Peyer's patch (tissue), 4 donors: ENCODE data around the gene ITGAV. TPM values are rescaled to one million over a fixed set of nuclear protein-coding genes. Genes with fewer than 3 reads are reported as not detected.

Experiments
- DNase-seq, 3 donors: peaks; one replicate each; pipeline ENCODE4 v3.0.0-alpha.2; 2017 to 2019
- H3K27ac ChIP-seq, 4 donors: fragments of 200-600 bp; sonication (generic); one replicate each; pipeline ENCODE4 v1.5.1; 2016 to 2019
- H3K27me3 ChIP-seq, 2 donors: fragments of 200-600 bp; sonication (generic); one replicate each; pipeline ENCODE4 v1.5.1; 2019
- H3K36me3 ChIP-seq, 3 donors: fragments of 200-600 bp; sonication (generic); one replicate each; pipeline ENCODE4 v1.5.1; 2016 to 2019
- H3K4me1 ChIP-seq, 4 donors: fragments of 200-600 bp; sonication (generic); one replicate each; pipeline ENCODE4 v1.5.1; 2016 to 2019
- H3K4me3 ChIP-seq, 4 donors: fragments of 200-600 bp; sonication (generic); 1 replicate in 3 of 4; 2 replicates in 1 of 4; pipeline ENCODE4 v1.5.1; 2016 to 2019; ENCODE audit warnings: mild to moderate bottlenecking in 1 of 4
- H3K9me3 ChIP-seq, 4 donors: fragments of 200-600 bp; sonication (generic); one replicate each; pipeline ENCODE4 v1.5.1; 2016 to 2019; ENCODE audit warnings: mild to moderate bottlenecking in 1 of 4
- CTCF ChIP-seq, 6 experiments: fragments of 450-650 bp in 4 of 6; fragments of 200-600 bp in 2 of 6; sonication (generic) in 1 of 6; IDR thresholded peaks; one replicate each; pipeline ENCODE4 v1.5.1; 2017 to 2019; ENCODE audit warnings: antibody characterized with exemption in 6 of 6, mild to moderate bottlenecking in 3 of 6, moderate library complexity in 1 of 6
- POLR2A ChIP-seq, 2 donors: fragments of 450-650 bp; IDR thresholded peaks; one replicate each; pipeline ENCODE4 v1.5.1; 2017; ENCODE audit warnings: antibody characterized with exemption in 2 of 2, mild to moderate bottlenecking in 2 of 2, moderate library complexity in 2 of 2
- total RNA-seq, 4 donors: library from RNA; depleted of rRNA; stranded (reverse); fragments of >200 nt; gene quantifications; one replicate each; pipeline ENCODE4 v1.1.0, GENCODE V29; 2016

The ITGAV gene
- total RNA-seq, 4 donors from 2014 or later: 28.1 to 35.9 (median 31.2) TPM

- no peaks in the 10 kb centered on the region for H3K27me3 ChIP-seq
- no peaks in the 10 kb centered on the region for H3K4me1 ChIP-seq
- H3K36me3 ChIP-seq: peaks cover 0 to 7% (median 0%) of the 10 kb centered on the region in 3 donors
- H3K9me3 ChIP-seq: no peaks in the 10 kb centered on the region
- no peak overlapping the region for H3K4me3 ChIP-seq
- no peak for DNase-seq
- H3K27ac ChIP-seq: no peak overlapping the region
- TF ChIP-seq CTCF (IDR thresholded peaks at IDR 0.05) (no peak), POLR2A (IDR thresholded peaks at IDR 0.05) (no peak)
These were observed 20.9 kb downstream of the ITGAV start for GRCh38 chr2:186610785-186611184.

GRCh38 chr2:186611526-186611925, 21.7 kb downstream of the ITGAV start:
- Histone ChIP-seq H3K27ac (no peak overlapping the region), H3K4me3 (no peak overlapping the region), H3K27me3 (no peaks in the 10 kb centered on the region), H3K36me3 (peaks cover 0 to 3% (median 0%) of the 10 kb centered on the region in 3 donors), H3K9me3 (no peaks in the 10 kb centered on the region), H3K4me1 (no peaks in the 10 kb centered on the region)
- no peak for DNase-seq
- TF ChIP-seq CTCF (IDR thresholded peaks at IDR 0.05) (no peak), POLR2A (IDR thresholded peaks at IDR 0.05) (no peak)

- Histone ChIP-seq H3K36me3 (no peaks in the 10 kb centered on the region), H3K27ac (no peak overlapping the region), H3K4me3 (no peak overlapping the region), H3K4me1 (no peaks in the 10 kb centered on the region), H3K9me3 (no peaks in the 10 kb centered on the region), H3K27me3 (no peaks in the 10 kb centered on the region)
- no peak for DNase-seq
- no peak for TF ChIP-seq POLR2A (IDR thresholded peaks at IDR 0.05)
- no peak for TF ChIP-seq CTCF (IDR thresholded peaks at IDR 0.05)
These were observed 22.2 kb downstream of the ITGAV start for GRCh38 chr2:186612026-186612425.

- H3K4me3 ChIP-seq: no peak overlapping the region
- no peaks in the 10 kb centered on the region for H3K4me1 ChIP-seq
- no peak overlapping the region for H3K27ac ChIP-seq
- no peaks in the 10 kb centered on the region for H3K27me3 ChIP-seq
- TF ChIP-seq POLR2A (IDR thresholded peaks at IDR 0.05) (no peak), CTCF (IDR thresholded peaks at IDR 0.05) (no peak)
- no peak for DNase-seq
- no peaks in the 10 kb centered on the region for H3K9me3 ChIP-seq
- H3K36me3 ChIP-seq: no peaks in the 10 kb centered on the region
These were observed 22.9 kb downstream of the ITGAV start for GRCh38 chr2:186612555-186613440.

- DNase-seq: no peak
- no peaks in the 10 kb centered on the region for H3K27me3 ChIP-seq
- no peak overlapping the region for H3K27ac ChIP-seq
- H3K4me3 ChIP-seq: no peak overlapping the region
- no peaks in the 10 kb centered on the region for H3K4me1 ChIP-seq
- H3K36me3 ChIP-seq: no peaks in the 10 kb centered on the region
- no peak for TF ChIP-seq POLR2A (IDR thresholded peaks at IDR 0.05)
- no peak for TF ChIP-seq CTCF (IDR thresholded peaks at IDR 0.05)
- no peaks in the 10 kb centered on the region for H3K9me3 ChIP-seq
These were observed 24.5 kb downstream of the ITGAV start for GRCh38 chr2:186614373-186614772.
